ENCODE measurements around the gene PPM1D. TPM values are rescaled to one million over a fixed set of nuclear protein-coding genes. Genes with fewer than 3 reads are reported as not detected.
"Not testable (repeated sequence)": the region's sequence is repeated elsewhere in the genome, so short reads cannot be mapped to it uniquely, and the experiment has no call there.

Gene PPM1D
- total and polyA plus RNA-seq, 12 donors, result 3.1 to 10.6 (median 7.5) TPM

GRCh38 chr17:60613325-60613724 is 13.3 kb downstream of the PPM1D start:
- H3K4me1 ChIP-seq, result peaks cover 0 to 33% (median 22%) of the 10 kb centered on the region in 9 donors
- intact Hi-C loops (cut with DNase I), result no loop called here
- no peaks in the 10 kb centered on the region for H3K27me3 ChIP-seq
- DNase-seq (no peak), ATAC-seq (no peak)
- no peak overlapping the region for H3K4me3 ChIP-seq
- H3K27ac ChIP-seq, result no peak overlapping the region
- 95 to 97% methylated on average over 19 of the region's 19 CpGs for WGBS, 2 donors
- no peak for TF ChIP-seq CTCF (IDR thresholded peaks at IDR 0.05)
- H3K36me3 ChIP-seq, result peaks cover 0 to 11% (median 0%) of the 10 kb centered on the region in 9 donors
- H3K9me3 ChIP-seq, result no peaks in the 10 kb centered on the region

- H3K9me3 ChIP-seq; H3K27me3 ChIP-seq; H3K4me3 ChIP-seq; H3K27ac ChIP-seq; intact Hi-C loops (cut with DNase I); DNase-seq: not testable (repeated sequence)
- H3K36me3 ChIP-seq, result peaks cover 0 to 11% (median 0%) of the 10 kb centered on the region in 9 donors
- peak in 1 of 8 donors; percentile 61 for ATAC-seq
- H3K4me1 ChIP-seq, result peaks cover 0 to 36% (median 22%) of the 10 kb centered on the region in 9 donors
- WGBS, 2 donors, result 94 to 97% methylated on average over 20 of the region's 20 CpGs
Observed at GRCh38 chr17:60613796-60614195, 13.8 kb downstream of the PPM1D start.

- H3K9me3 ChIP-seq; H3K27ac ChIP-seq; ATAC-seq; H3K4me3 ChIP-seq; DNase-seq; intact Hi-C loops (cut with DNase I); H3K27me3 ChIP-seq: not testable (repeated sequence)
- Histone ChIP-seq H3K36me3 (peaks cover 0 to 11% (median 0%) of the 10 kb centered on the region in 9 donors), H3K4me1 (peaks cover 0 to 40% (median 25%) of the 10 kb centered on the region in 9 donors)
- WGBS, 2 donors, result 68 to 71% methylated on average over 3 of the region's 3 CpGs
Observed at GRCh38 chr17:60614247-60614646, 14.3 kb downstream of the PPM1D start.

GRCh38 chr17:60615108-60615507 is 15.1 kb downstream of the PPM1D start:
- 90 to 95% methylated on average over 7 of the region's 7 CpGs for WGBS, 2 donors
- intact Hi-C loops (cut with DNase I), result no loop called here
- Histone ChIP-seq H3K4me1 (peaks cover 0 to 43% (median 24%) of the 10 kb centered on the region in 9 donors), H3K27ac (no peak overlapping the region), H3K27me3 (no peaks in the 10 kb centered on the region), H3K36me3 (peaks cover 0 to 11% (median 0%) of the 10 kb centered on the region in 9 donors), H3K4me3 (no peak overlapping the region), H3K9me3 (no peaks in the 10 kb centered on the region)
- no peak for TF ChIP-seq CTCF (IDR thresholded peaks at IDR 0.05)
- DNase-seq (no peak), ATAC-seq (no peak)

- H3K4me1 ChIP-seq, result peaks cover 0 to 36% (median 16%) of the 10 kb centered on the region in 9 donors
- intact Hi-C loops (cut with DNase I), result no loop called here
- H3K27me3 ChIP-seq, result no peaks in the 10 kb centered on the region
- ATAC-seq, result no peak
- WGBS, 2 donors, result 77 to 94% methylated on average over 3 of the region's 3 CpGs
- DNase-seq, result no peak
- no peak overlapping the region for H3K27ac ChIP-seq
- no peak overlapping the region for H3K4me3 ChIP-seq
- no peak for TF ChIP-seq CTCF (IDR thresholded peaks at IDR 0.05)
- no peaks in the 10 kb centered on the region for H3K9me3 ChIP-seq
- peaks cover 0 to 11% (median 0%) of the 10 kb centered on the region in 9 donors for H3K36me3 ChIP-seq
Observed at GRCh38 chr17:60615840-60616239, 15.8 kb downstream of the PPM1D start.
